Measurements from ENCODE around the gene CCSER1.

CCSER1 gene

DNA sequence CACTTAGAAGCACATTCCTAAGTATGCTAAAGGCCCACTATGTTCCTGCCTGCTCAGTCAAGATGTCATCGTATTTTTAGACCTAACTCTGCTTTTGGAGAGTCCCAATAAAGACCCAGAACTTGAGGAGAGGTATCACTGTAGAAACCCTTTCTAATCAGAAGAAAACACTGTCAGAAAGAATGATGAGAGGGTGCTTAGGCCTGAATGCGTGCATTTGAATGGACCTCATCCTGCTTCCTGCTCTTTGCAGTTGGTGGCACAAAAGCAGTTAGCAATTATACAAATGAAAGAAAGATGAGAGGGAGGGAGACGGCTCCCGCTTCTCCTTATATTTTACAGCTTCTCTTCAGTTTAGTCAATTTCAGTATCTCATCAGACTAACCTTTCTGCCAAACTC lies 987.2 kb downstream of the CCSER1 start:
- TF ChIP-seq, protein P1, sequence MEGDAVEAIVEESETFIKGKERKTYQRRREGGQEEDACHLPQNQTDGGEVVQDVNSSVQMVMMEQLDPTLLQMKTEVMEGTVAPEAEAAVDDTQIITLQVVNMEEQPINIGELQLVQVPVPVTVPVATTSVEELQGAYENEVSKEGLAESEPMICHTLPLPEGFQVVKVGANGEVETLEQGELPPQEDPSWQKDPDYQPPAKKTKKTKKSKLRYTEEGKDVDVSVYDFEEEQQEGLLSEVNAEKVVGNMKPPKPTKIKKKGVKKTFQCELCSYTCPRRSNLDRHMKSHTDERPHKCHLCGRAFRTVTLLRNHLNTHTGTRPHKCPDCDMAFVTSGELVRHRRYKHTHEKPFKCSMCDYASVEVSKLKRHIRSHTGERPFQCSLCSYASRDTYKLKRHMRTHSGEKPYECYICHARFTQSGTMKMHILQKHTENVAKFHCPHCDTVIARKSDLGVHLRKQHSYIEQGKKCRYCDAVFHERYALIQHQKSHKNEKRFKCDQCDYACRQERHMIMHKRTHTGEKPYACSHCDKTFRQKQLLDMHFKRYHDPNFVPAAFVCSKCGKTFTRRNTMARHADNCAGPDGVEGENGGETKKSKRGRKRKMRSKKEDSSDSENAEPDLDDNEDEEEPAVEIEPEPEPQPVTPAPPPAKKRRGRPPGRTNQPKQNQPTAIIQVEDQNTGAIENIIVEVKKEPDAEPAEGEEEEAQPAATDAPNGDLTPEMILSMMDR (conservative IDR thresholded peaks at IDR 0.05; ENCODE audit: low read depth): no peak
- H3K27ac ChIP-seq: no peak overlapping the region
- ChIA-PET POLR2A (ENCODE audit: low non-redundant PET) (no interaction called here), CTCF (no interaction called here)
- no peak for DNase-seq (ENCODE audit: low spot score)

DNA sequence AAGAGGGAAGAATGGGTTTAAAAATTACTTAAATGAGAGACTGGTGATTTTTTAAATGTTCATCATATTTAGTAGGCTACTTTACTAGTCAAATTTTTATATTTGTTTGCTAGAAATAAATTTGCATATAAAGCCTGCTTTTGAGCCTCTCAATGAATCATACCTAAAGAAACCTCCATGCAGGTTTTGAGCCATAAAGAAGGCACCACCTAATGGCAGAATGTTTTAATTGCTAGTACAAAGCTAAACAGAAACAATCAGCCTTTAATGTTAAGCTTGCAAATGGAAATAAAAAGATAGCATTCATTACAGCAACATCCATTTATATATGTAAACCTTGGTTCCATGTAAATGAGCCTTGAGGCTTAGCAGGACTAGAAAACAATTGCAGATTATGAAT lies 989.7 kb downstream of the CCSER1 start:
- DNase-seq (ENCODE audit: low spot score): peak; percentile 6
- CTCF ChIA-PET: interaction anchor here (0.6 to 0.7 kb wide), 2 partner anchors 607 to 1572 kb away, joined by 3 to 4 read pairs; no protein-coding TSS in a partner anchor
- TF ChIP-seq, protein P1 (conservative IDR thresholded peaks at IDR 0.05; ENCODE audit: low read depth): 0 out of 2 replicates have a peak, but pooled peaks have one; percentile 15
- POLR2A ChIA-PET (ENCODE audit: low non-redundant PET): no interaction called here
- H3K27ac ChIP-seq: no peak overlapping the region

DNA sequence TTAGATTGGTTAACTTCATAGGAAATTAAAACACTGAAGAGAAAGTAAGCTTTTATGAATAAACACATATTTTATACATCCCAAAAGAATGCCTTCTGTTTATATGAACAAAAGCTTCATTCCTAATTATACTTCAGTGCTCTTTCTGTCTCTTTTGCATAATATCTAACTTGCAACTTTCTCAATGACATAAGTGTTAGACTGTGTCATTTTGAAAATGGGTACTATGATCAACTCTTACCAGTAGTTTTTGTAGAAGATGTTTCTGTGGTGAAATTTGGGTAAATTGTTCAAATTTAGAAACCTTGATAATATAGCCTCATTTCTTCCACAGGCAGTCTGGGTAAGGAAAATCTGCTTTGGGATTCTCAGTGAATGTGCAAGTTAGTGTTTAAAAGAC lies 991.4 kb downstream of the CCSER1 start:
- ChIA-PET CTCF (interaction anchor here (0.7 kb wide), 1 partner anchor 159 kb away, joined by 4 read pairs; no protein-coding TSS in a partner anchor), POLR2A (ENCODE audit: low non-redundant PET) (no interaction called here)
- DNase-seq (ENCODE audit: low spot score): no peak

DNA sequence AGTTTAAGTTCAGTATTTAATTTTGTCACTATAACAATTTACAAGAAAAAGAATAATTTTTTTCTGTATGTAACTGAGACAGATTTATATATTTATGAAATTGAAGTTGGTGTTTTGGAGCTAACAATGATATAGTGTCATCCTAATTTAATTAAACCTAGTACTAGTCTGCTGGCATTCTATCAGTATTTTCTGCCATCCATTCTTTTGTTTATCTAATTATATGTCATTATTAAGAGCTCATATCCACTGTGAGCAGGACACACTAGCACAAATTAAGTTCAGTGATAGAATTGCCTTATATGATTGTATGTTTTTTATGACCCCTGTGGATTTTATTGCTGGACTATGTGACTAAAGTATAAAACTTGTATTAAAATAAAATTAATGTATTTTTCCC lies 996.5 kb downstream of the CCSER1 start:
- CTCF ChIA-PET: no interaction called here
- POLR2A ChIA-PET (ENCODE audit: low non-redundant PET): no interaction called here
- no peak overlapping the region for H3K27ac ChIP-seq
- TF ChIP-seq, protein P1 (conservative IDR thresholded peaks at IDR 0.05; ENCODE audit: low read depth): no peak
- no peak for DNase-seq (ENCODE audit: low spot score)

More for the DNA sequence above, 991.4 kb downstream of the CCSER1 start:
- TF ChIP-seq, protein P1 (conservative IDR thresholded peaks at IDR 0.05; ENCODE audit: low read depth): no peak
- H3K27ac ChIP-seq: no peak overlapping the region

DNA sequence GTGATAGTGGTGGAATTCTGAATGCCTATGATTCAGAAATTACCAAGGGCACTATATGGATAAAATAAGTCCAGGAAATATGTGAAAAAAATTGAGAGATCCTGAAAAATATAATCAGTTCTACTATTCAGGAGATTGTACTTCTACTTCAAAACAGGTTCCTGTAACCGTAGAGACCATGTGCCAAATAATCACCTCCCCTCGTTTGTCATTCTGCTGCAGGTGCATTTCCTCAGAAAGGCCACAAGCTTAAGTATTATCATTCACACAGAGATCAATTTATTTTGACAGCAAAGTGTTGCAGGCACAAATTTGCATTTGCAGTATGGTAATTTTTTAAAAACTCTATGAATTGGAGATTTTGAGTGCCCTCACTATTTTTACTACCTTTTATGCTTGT lies 1000.0 kb downstream of the CCSER1 start:
- CTCF ChIA-PET: no interaction called here
- DNase-seq (ENCODE audit: low spot score): no peak
- H3K27ac ChIP-seq: no peak overlapping the region
- TF ChIP-seq, protein P1 (conservative IDR thresholded peaks at IDR 0.05; ENCODE audit: low read depth): no peak
- POLR2A ChIA-PET (ENCODE audit: low non-redundant PET): no interaction called here

DNA sequence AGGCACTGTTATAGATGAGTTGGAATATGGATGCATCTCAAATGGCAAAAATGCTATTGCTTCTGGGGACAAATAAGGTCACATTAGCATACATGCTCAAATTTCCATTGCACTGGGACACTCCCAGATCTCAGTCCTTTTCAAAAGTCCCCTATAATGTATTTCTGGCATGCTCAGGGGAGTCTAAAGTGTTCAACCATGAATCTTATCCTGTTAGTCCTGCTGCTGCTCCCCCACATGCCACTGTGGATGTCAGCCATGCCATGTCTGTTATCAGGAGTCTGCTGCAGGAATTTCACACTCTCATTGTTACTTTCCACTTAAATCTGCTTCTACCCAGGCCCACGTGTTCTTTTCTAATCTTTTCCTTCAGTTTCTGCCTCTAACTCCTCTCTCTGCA lies 1000.6 kb downstream of the CCSER1 start:
- DNase-seq (ENCODE audit: low spot score): no peak
- no peak overlapping the region for H3K27ac ChIP-seq
- ChIA-PET CTCF (no interaction called here), POLR2A (ENCODE audit: low non-redundant PET) (no interaction called here)
- TF ChIP-seq, protein P1 (conservative IDR thresholded peaks at IDR 0.05; ENCODE audit: low read depth): no peak

DNA sequence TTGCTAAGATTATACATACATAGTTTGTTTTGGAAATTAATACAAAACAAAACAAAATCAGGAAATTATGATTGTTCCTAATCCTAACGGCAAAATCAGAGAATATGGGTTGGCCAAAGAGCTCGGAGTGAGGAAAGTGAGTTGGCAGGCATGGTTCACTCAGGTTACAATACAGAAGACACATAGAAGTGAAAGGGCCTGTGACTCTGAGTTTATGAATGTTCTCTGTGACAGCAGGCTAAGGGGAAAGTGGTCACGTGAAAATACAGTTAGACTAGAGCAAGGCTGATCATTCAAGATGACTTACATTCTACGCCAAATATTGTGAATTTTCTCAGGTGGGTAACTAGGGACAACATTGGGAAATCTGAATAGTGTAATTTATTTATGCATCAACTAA lies 1001.3 kb downstream of the CCSER1 start:
- ChIA-PET CTCF (interaction anchor here (0.5 kb wide), 1 partner anchor 734 kb away, joined by 3 read pairs; no protein-coding TSS in a partner anchor), POLR2A (ENCODE audit: low non-redundant PET) (no interaction called here)

More for the DNA sequence above, 1001.3 kb downstream of the CCSER1 start:
- DNase-seq (ENCODE audit: low spot score): no peak
- TF ChIP-seq, protein P1 (conservative IDR thresholded peaks at IDR 0.05; ENCODE audit: low read depth): no peak
- H3K27ac ChIP-seq: no peak overlapping the region

All from RWPE1 (cell line).